Adrenal gland (tissue), 12 donors: ENCODE data around the gene TECPR1. TPM values are rescaled to one million over a fixed set of nuclear protein-coding genes. Genes with fewer than 3 reads are reported as not detected.

ENCODE experiments used
- DNase-seq, 7 donors: peaks; one replicate each; pipeline ENCODE4 v3.0.0-alpha.2; 2019 to 2020
- H3K27ac ChIP-seq, 5 donors: fragments of 200-600 bp; sonication (generic) in 4 of 5; 1 replicate in 3 of 5; 2 replicates in 2 of 5; pipeline versions ENCODE4 v1.5.1 to v1.8.0; 2016 to 2020; ENCODE audit warnings: mild to moderate bottlenecking in 1 of 5
- H3K27me3 ChIP-seq: fragments of 200-600 bp; 2 replicates; pipeline ENCODE4 v1.8.0; 2021
- H3K36me3 ChIP-seq, 2 donors: fragments of 200-600 bp; replicated peaks in 1 of 2; 1 replicate in 1 of 2; 2 replicates in 1 of 2; pipeline versions ENCODE4 v1.5.1 to v1.8.0; 2018 to 2022
- H3K4me1 ChIP-seq, 2 donors: fragments of 200-600 bp; replicated peaks in 1 of 2; 1 replicate in 1 of 2; 2 replicates in 1 of 2; pipeline versions ENCODE4 v1.5.1 to v1.8.0; 2018 to 2021
- H3K4me3 ChIP-seq, 4 donors: fragments of 200-600 bp; sonication (generic) in 3 of 4; one replicate each; pipeline ENCODE4 v1.5.1; 2016 to 2018
- H3K9me3 ChIP-seq, 3 donors: fragments of 200-600 bp; sonication (generic) in 1 of 3; replicated peaks in 1 of 3; 1 replicate in 2 of 3; 2 replicates in 1 of 3; pipeline versions ENCODE4 v1.5.1 to v1.8.0; 2016 to 2021
- CTCF ChIP-seq, 6 experiments: fragments of 450-650 bp in 4 of 6; fragments of 200-600 bp in 2 of 6; sonication (generic) in 1 of 6; IDR thresholded peaks; 1 replicate in 5 of 6; 2 replicates in 1 of 6; pipeline versions ENCODE4 v1.5.1 to v1.8.0; 2016 to 2021; ENCODE audit warnings: antibody characterized with exemption in 6 of 6, mild to moderate bottlenecking in 2 of 6, moderate library complexity in 1 of 6
- POLR2A ChIP-seq, 2 donors: fragments of 450-650 bp; IDR thresholded peaks; one replicate each; pipeline ENCODE4 v1.6.1; 2017; ENCODE audit warnings: antibody characterized with exemption in 2 of 2, mild to moderate bottlenecking in 2 of 2, moderate library complexity in 1 of 2
- WGBS, 4 donors: extraction: QIAGEN DNeasy Blood & Tissue Kit in 2 of 4; methylation state at CpG; one replicate each; pipeline versions ENCODE4 v1.1.5 to v1.1.7; 2013 to 2017; 5-methylcytosine and 5-hydroxymethylcytosine counted together
- intact Hi-C, 2 donors: fragments of 100-400 bp; cut with DNase I; formaldehyde crosslinking; loops; one replicate each; pipeline versions ENCODE4 v1.14.1 to v1.15.0; 2022 to 2023
- polyA plus RNA-seq, 3 donors: library from polyadenylated mRNA; stranded (reverse); fragments of 200-250 nt in 2 of 3; fragments of 350-450 nt in 1 of 3; fragmentation: Illumina TruSeq in 1 of 3; extraction: RNeasy Lipid Tissue Mini Kit (QIAGEN cat#74804) in 1 of 3; gene quantifications; one replicate each; pipeline ENCODE4 v1.2.3, GENCODE V29; 2013 to 2014
- total RNA-seq, 9 donors: library from RNA; depleted of rRNA in 4 of 9; stranded (reverse); fragments of >200 nt in 4 of 9; fragments of 120-200 nt in 1 of 9; fragmentation: NEBNext Ultra II Directional in 1 of 9; extraction: Animal tissue kit (Norgen Biotek cat#: 25700) in 1 of 9; gene quantifications; one replicate each; pipeline versions ENCODE4 v1.1.0 to v1.2.4, GENCODE V29; 2013 to 2023
- donor health status: healthy with polysubstance abuse.
- donor health status: Bipolar disorder and iron deficiency.
- donor health status: DM: yes; HTN: yes; CAD: no.
- donor health status: DM: no; HTN: no; CAD: no.
- donor health status: DM: no; HTN: no; CAD: no.
- donor health status: DM: yes; HTN: yes; CAD: no.

TECPR1 gene
- total and polyA plus RNA-seq, 12 donors: 6.2 to 36.4 (median 16.9) TPM

GRCh38 chr7:98194672-98195457 is 57.2 kb downstream of the TECPR1 start:
- no peak for DNase-seq
- Histone ChIP-seq H3K4me3 (no peak overlapping the region), H3K27ac (no peak overlapping the region), H3K9me3 (no peaks in the 10 kb centered on the region), H3K27me3 (no peaks in the 10 kb centered on the region), H3K36me3 (peaks cover 0 to 46% of the 10 kb centered on the region in 2 donors), H3K4me1 (no peaks in the 10 kb centered on the region)
- WGBS, 4 donors: 93 to 96% (median 94%) methylated on average over 7 to 8 of the region's 8 CpGs
- intact Hi-C loops: no loop called here
- TF ChIP-seq POLR2A (IDR thresholded peaks at IDR 0.05): no peak
- no peak for TF ChIP-seq CTCF (IDR thresholded peaks at IDR 0.05)

GRCh38 chr7:98194186-98194585 is 57.8 kb downstream of the TECPR1 start:
- Histone ChIP-seq H3K9me3 (no peaks in the 10 kb centered on the region), H3K4me3 (no peak overlapping the region), H3K27ac (no peak overlapping the region), H3K4me1 (no peaks in the 10 kb centered on the region), H3K27me3 (no peaks in the 10 kb centered on the region), H3K36me3 (peaks cover 0 to 46% of the 10 kb centered on the region in 2 donors)
- DNase-seq: no peak
- TF ChIP-seq CTCF (IDR thresholded peaks at IDR 0.05): no peak
- intact Hi-C loops: no loop called here
- 95 to 97% (median 97%) methylated on average over 28 of the region's 28 CpGs for WGBS, 4 donors

GRCh38 chr7:98193474-98194180 is 58.4 kb downstream of the TECPR1 start:
- Histone ChIP-seq H3K36me3 (peaks cover 0 to 46% of the 10 kb centered on the region in 2 donors), H3K9me3 (no peaks in the 10 kb centered on the region), H3K27ac (no peak overlapping the region), H3K27me3 (no peaks in the 10 kb centered on the region), H3K4me3 (no peak overlapping the region), H3K4me1 (no peaks in the 10 kb centered on the region)
- intact Hi-C loops: no loop called here
- TF ChIP-seq CTCF (IDR thresholded peaks at IDR 0.05) (no peak), POLR2A (IDR thresholded peaks at IDR 0.05) (no peak)
- no peak for DNase-seq
- 94 to 97% (median 96%) methylated on average over 23 to 37 of the region's 37 CpGs for WGBS, 4 donors

GRCh38 chr7:98192781-98193457 is 59.1 kb downstream of the TECPR1 start:
- no peak overlapping the region for H3K27ac ChIP-seq
- H3K27me3 ChIP-seq: no peaks in the 10 kb centered on the region
- H3K4me1 ChIP-seq: no peaks in the 10 kb centered on the region
- DNase-seq: peak in 1 of 7 donors; percentile 44
- intact Hi-C loops: no loop called here
- no peak for TF ChIP-seq POLR2A (IDR thresholded peaks at IDR 0.05)
- no peak for TF ChIP-seq CTCF (IDR thresholded peaks at IDR 0.05)
- WGBS, 4 donors: 88 to 94% (median 92%) methylated on average over 20 to 22 of the region's 22 CpGs
- no peaks in the 10 kb centered on the region for H3K9me3 ChIP-seq
- H3K36me3 ChIP-seq: peaks cover 0 to 46% of the 10 kb centered on the region in 2 donors
- H3K4me3 ChIP-seq: no peak overlapping the region
